ENCODE data around the gene ZNF544. TPM values are rescaled to one million over a fixed set of nuclear protein-coding genes. Genes with fewer than 3 reads are reported as not detected.
A peak's percentile ranks its signal among the peaks of the same experiment; 100 is the strongest.

ZNF544 gene
- total and polyA plus RNA-seq, 2 of the 8 experiments (the other 6 are each of a cell fraction or from before 2014, with no cell fraction given): 48.8 to 60.8 TPM

- POLR2A ChIA-PET (ENCODE audit: partially characterized antibody): interaction anchor here (1.3 to 2.2 kb wide), 5 partner anchors 10 to 181 kb away, joined by 3 to 11 read pairs (median 7); partner anchors contain the start of genes ZNF497 and ZSCAN22
- CTCF ChIA-PET (ENCODE audit: partially characterized antibody): interaction anchor here (0.6 to 1.9 kb wide), 10 partner anchors 9 to 212 kb away, joined by 3 to 7 read pairs (median 4); no protein-coding TSS in a partner anchor
- Histone ChIP-seq H3K4me3 (ENCODE audit: extremely low read depth in 1 of 4, insufficient read depth in 2 of 4, low read depth in 3 of 4, low read length in 4 of 4) (peak overlapping the region; percentile 31 to 97 (median 68); a peak in 6 of 8 replicates), H3K23me2 (ENCODE audit: low read depth, low read length) (peaks cover 9% of the 10 kb centered on the region; the same call in 1 of the 2 replicates), H2BK15ac (ENCODE audit: low read length) (peak overlapping the region; percentile 66), H3K79me2 (ENCODE audit: control insufficient read depth in 1 of 2, insufficient read depth in 2 of 2, low read length in 2 of 2) (peaks cover 2 to 12% of the 10 kb centered on the region in 2 experiments; a peak in 2 of 4 replicates), H2BK5ac (ENCODE audit: low read depth, low read length) (peak overlapping the region; percentile 26; the same call in 1 of the 2 replicates), H4K8ac (ENCODE audit: extremely low read depth, insufficient read depth, low read length) (no peak overlapping the region), H4K20me1 (replicated peaks in 1 of 2; ENCODE audit: control insufficient read depth in 1 of 2, insufficient read depth in 2 of 2, low read length in 2 of 2) (no peaks in the 10 kb centered on the region), H2BK20ac (ENCODE audit: low read length) (no peak overlapping the region), H3K79me1 (ENCODE audit: low read depth, low read length) (peaks cover 4% of the 10 kb centered on the region), H4K5ac (ENCODE audit: insufficient read length, low read depth, low read length) (no peak overlapping the region), H3K9me3 (ENCODE audit: insufficient read depth in 2 of 2, low read depth in 1 of 2, low read length in 1 of 2) (peaks cover 32 to 33% of the 10 kb centered on the region in 2 experiments), H4K91ac (replicated peaks; ENCODE audit: insufficient read length, low read length) (peak overlapping the region; percentile 70), H2AK5ac (ENCODE audit: low read depth, low read length) (0 out of 2 replicates have a peak overlapping the region, but pooled peaks have one; percentile 68), H3K4me1 (replicated peaks in 1 of 4; ENCODE audit: control insufficient read depth in 3 of 4, insufficient read depth in 4 of 4, low read length in 3 of 4) (no peaks in the 10 kb centered on the region; a peak in 1 of 7 replicates), H3K9ac (replicated peaks in 1 of 4; ENCODE audit: extremely low read depth in 1 of 4, low read depth in 3 of 4, low read length in 3 of 4) (no peak overlapping the region; a peak in 1 of 7 replicates), H2BK120ac (replicated peaks; ENCODE audit: low read depth, low read length) (no peak overlapping the region), H2BK12ac (ENCODE audit: low read depth, low read length) (peak overlapping the region; percentile 78), H3K56ac (replicated peaks; ENCODE audit: insufficient read length, low read depth, low read length) (no peak overlapping the region), H3K27me3 (replicated peaks in 1 of 4; ENCODE audit: control insufficient read depth in 3 of 4, extremely low read depth in 1 of 4, insufficient read depth in 3 of 4, low read length in 3 of 4) (no peaks in the 10 kb centered on the region), H2AFZ (ENCODE audit: low read length) (peak overlapping the region; percentile 76; the same call in 1 of the 2 replicates), H3K27ac (ENCODE audit: low read depth, low read length) (0 out of 2 replicates have a peak overlapping the region, but pooled peaks have one; percentile 14), H3K4ac (replicated peaks; ENCODE audit: insufficient read length, low read depth, low read length) (peak overlapping the region; percentile 33), H3K14ac (ENCODE audit: insufficient read length) (no peak overlapping the region), H3K18ac (ENCODE audit: extremely low read depth, low read length) (0 out of 2 replicates have a peak overlapping the region, but pooled peaks have one; percentile 14), H3K23ac (ENCODE audit: insufficient read length) (no peak overlapping the region), H3K4me2 (ENCODE audit: insufficient read depth in 1 of 2, low read depth in 2 of 2, low read length in 2 of 2) (peak overlapping the region; percentile 69), H3K36me3 (ENCODE audit: control insufficient read depth in 2 of 4, insufficient read depth in 4 of 4, low read length in 3 of 4) (peaks cover 6 to 22% (median 17%) of the 10 kb centered on the region in 4 experiments; a peak in 7 of 8 replicates)
- TF ChIP-seq RAD21 (IDR thresholded peaks at IDR 0.05 in 1 of 2, conservative IDR thresholded peaks at IDR 0.05 in 1 of 2; ENCODE audit: low read depth in 2 of 2, low read length in 2 of 2) (peak; percentile 58 to 70), CTCF (IDR thresholded peaks at IDR 0.05; ENCODE audit: control extremely low read depth in 1 of 3, insufficient read depth in 1 of 3, low read depth in 1 of 3, low read length in 3 of 3) (peak; percentile 62 to 76 (median 73)), EZH2 (IDR thresholded peaks at IDR 0.05; ENCODE audit: low read depth, low read length, severe bottlenecking) (no peak), ASH2L (IDR thresholded peaks at IDR 0.05; ENCODE audit: low read length) (peak; percentile 14), NANOG (IDR thresholded peaks at IDR 0.05; ENCODE audit: insufficient read depth, low read depth, low read length, poor library complexity, severe bottlenecking) (no peak)
- DNase-seq (ENCODE audit: low read depth in 1 of 2, low spot score in 2 of 2) (peak in 1 of 2 experiments; percentile 62), FAIRE-seq (peak; percentile 32)
- 58% methylated on average over 4 of the region's 4 CpGs; no CpG with 5 or more reads in 1 of the 2 experiments for WGBS, 2 experiments (ENCODE audit: extremely low coverage in 1 of 2, insufficient coverage in 1 of 2, insufficient read length in 1 of 2, insufficient replicate concordance in 2 of 2, low coverage in 1 of 2, low lambda C conversion rate in 2 of 2, missing lambda C conversion rate in 1 of 2)
Observed at GRCh38 chr19:58181902-58182576, 46.7 kb upstream of the ZNF544 start.

Measured in H1 (cell line).